ENCODE measurements around the gene MYMK. TPM values are rescaled to one million over a fixed set of nuclear protein-coding genes. Genes with fewer than 3 reads are reported as not detected.

MYMK gene
- polyA plus RNA-seq, 3 donors: not detected

GRCh38 chr9:133524146-133524545 is 613 bp downstream of the MYMK start:
- 90 to 92% (median 92%) methylated on average over 5 of the region's 5 CpGs for WGBS, 3 donors
- H3K27ac ChIP-seq (ENCODE audit: low read depth, low read length): no peak overlapping the region

- H3K27ac ChIP-seq (ENCODE audit: low read depth, low read length): no peak overlapping the region
- 89 to 92% (median 89%) methylated on average over 8 of the region's 8 CpGs for WGBS, 3 donors
Observed at GRCh38 chr9:133523106-133523505, 1.7 kb downstream of the MYMK start.

GRCh38 chr9:133522073-133522910 is 2.5 kb downstream of the MYMK start:
- 78 to 87% (median 78%) methylated on average over 12 to 14 of the region's 14 CpGs for WGBS, 3 donors
- no peak overlapping the region for H3K27ac ChIP-seq (ENCODE audit: low read depth, low read length)

GRCh38 chr9:133521122-133522072 is 3.4 kb downstream of the MYMK start:
- no peak overlapping the region for H3K27ac ChIP-seq (ENCODE audit: low read depth, low read length)
- WGBS, 3 donors: 71 to 90% (median 89%) methylated on average over 21 of the region's 21 CpGs

GRCh38 chr9:133520121-133520835 is 4.5 kb downstream of the MYMK start:
- no peak overlapping the region for H3K27ac ChIP-seq (ENCODE audit: low read depth, low read length)
- 78 to 93% (median 90%) methylated on average over 24 of the region's 24 CpGs for WGBS, 3 donors

GRCh38 chr9:133519693-133520092 is 5.1 kb downstream of the MYMK start:
- H3K27ac ChIP-seq (ENCODE audit: low read depth, low read length): no peak overlapping the region
- 65 to 76% (median 75%) methylated on average over 7 of the region's 7 CpGs for WGBS, 3 donors

GRCh38 chr9:133518706-133519449 is 5.9 kb downstream of the MYMK start:
- no peak overlapping the region for H3K27ac ChIP-seq (ENCODE audit: low read depth, low read length)
- 89 to 94% (median 92%) methylated on average over 27 of the region's 27 CpGs for WGBS, 3 donors

- H3K27ac ChIP-seq (ENCODE audit: low read depth, low read length): no peak overlapping the region
- 76 to 94% (median 94%) methylated on average over 5 of the region's 5 CpGs for WGBS, 3 donors
Observed at GRCh38 chr9:133518200-133518599, 6.6 kb downstream of the MYMK start.

- H3K27ac ChIP-seq (ENCODE audit: low read depth, low read length): no peak overlapping the region
- WGBS, 3 donors: 80 to 84% (median 82%) methylated on average over 8 of the region's 8 CpGs
Observed at GRCh38 chr9:133517711-133518110, 7.0 kb downstream of the MYMK start.

- WGBS, 3 donors: 88 to 95% (median 91%) methylated on average over 9 of the region's 9 CpGs
- no peak overlapping the region for H3K27ac ChIP-seq (ENCODE audit: low read depth, low read length)
Observed at GRCh38 chr9:133516961-133517350, 7.8 kb downstream of the MYMK start.

- no peak overlapping the region for H3K27ac ChIP-seq (ENCODE audit: low read depth, low read length)
- WGBS, 3 donors: 78 to 87% (median 78%) methylated on average over 11 of the region's 11 CpGs
Observed at GRCh38 chr9:133516256-133516960, 8.4 kb downstream of the MYMK start.

- 87 to 93% (median 90%) methylated on average over 16 to 17 of the region's 17 CpGs for WGBS, 3 donors
Observed at GRCh38 chr9:133515615-133516255, 9.0 kb downstream of the MYMK start.

GRCh38 chr9:133515240-133515610 is 9.5 kb downstream of the MYMK start:
- H3K27ac ChIP-seq (ENCODE audit: low read depth, low read length): no peak overlapping the region
- 90 to 92% (median 91%) methylated on average over 10 of the region's 10 CpGs for WGBS, 3 donors

More at GRCh38 chr9:133515615-133516255, 9.0 kb downstream of the MYMK start:
- no peak overlapping the region for H3K27ac ChIP-seq (ENCODE audit: low read depth, low read length)

GRCh38 chr9:133514460-133515239 is 10.1 kb downstream of the MYMK start:
- WGBS, 3 donors: 41 to 46% (median 42%) methylated on average over 14 of the region's 14 CpGs
- no peak overlapping the region for H3K27ac ChIP-seq (ENCODE audit: low read depth, low read length)

GRCh38 chr9:133513214-133514100 is 11.3 kb downstream of the MYMK start:
- no peak overlapping the region for H3K27ac ChIP-seq (ENCODE audit: low read depth, low read length)
- 74 to 79% (median 75%) methylated on average over 28 of the region's 28 CpGs for WGBS, 3 donors
